B cell (primary cell): Measurements from ENCODE around the gene TRIO. TPM values are rescaled to one million over a fixed set of nuclear protein-coding genes. Genes with fewer than 3 reads are reported as not detected.

ENCODE experiments used
- ATAC-seq: fragments of 200-7000 bp; cut with Tn5 transposase; one replicate; pipeline ENCODE4 v1.10.0; 2021; ENCODE audit warnings: low read depth, mild to moderate bottlenecking, moderate number of reproducible peaks, moderate library complexity
- CTCF ChIA-PET: fragments of 350-600 bp; sonication (Branson Sonifier 250); formaldehyde crosslinking; loops from one replicate; lab custom pipeline; 2021; ENCODE audit warnings: antibody characterized with exemption, inconsistent platforms; lab: Charles Lee
- POLR2A ChIA-PET: fragments of 350-600 bp; sonication (Branson Sonifier 250); formaldehyde crosslinking; loops from one replicate; lab custom pipeline; 2021; ENCODE audit warnings: antibody characterized with exemption; lab: Charles Lee
- DNase-seq: peaks from one replicate; pipeline ENCODE4 v3.0.0; 2013
- H2AFZ ChIP-seq: 2 replicates; pipeline ENCODE4 v1.6.1; 2012; ENCODE audit warnings: mild to moderate bottlenecking, low read depth, low read length; ENCODE audit not compliant: insufficient read depth, poor library complexity, severe bottlenecking
- H3K27ac ChIP-seq, 2 donors: 1 replicate in 1 of 2; 2 replicates in 1 of 2; pipeline ENCODE4 v1.5.1; 2012 to 2013; ENCODE audit warnings: low read length in 2 of 2, mild to moderate bottlenecking in 2 of 2, moderate library complexity in 1 of 2
- H3K27me3 ChIP-seq, 4 experiments: fragments of 200-600 bp in 1 of 4; sonication (generic) in 1 of 4; replicated peaks in 1 of 4; 1 replicate in 2 of 4; 2 replicates in 2 of 4; pipeline versions ENCODE4 v1.6.1 to v1.7.0; 2013 to 2016; ENCODE audit warnings: low read length in 3 of 4, mild to moderate bottlenecking in 2 of 4, mixed read lengths in 1 of 4, moderate library complexity in 1 of 4; ENCODE audit not compliant: insufficient read depth in 4 of 4, control insufficient read depth in 3 of 4; ENCODE audit errors: control extremely low read depth in 1 of 4
- H3K36me3 ChIP-seq, 2 experiments: replicated peaks in 1 of 2; 1 replicate in 1 of 2; 2 replicates in 1 of 2; pipeline versions ENCODE4 v1.6.1 to v1.7.1; 2013; ENCODE audit warnings: low read length in 1 of 2; ENCODE audit not compliant: insufficient read depth in 2 of 2, control insufficient read depth in 1 of 2; ENCODE audit errors: control extremely low read depth in 1 of 2, extremely low read depth in 1 of 2
- H3K4me1 ChIP-seq, 2 donors: fragments of 200-600 bp in 1 of 2; sonication (generic) in 1 of 2; 1 replicate in 1 of 2; 2 replicates in 1 of 2; pipeline versions ENCODE4 v1.5.1 to v1.6.1; 2013 to 2017; ENCODE audit warnings: low read length in 2 of 2; ENCODE audit not compliant: control insufficient read depth in 2 of 2, insufficient read depth in 2 of 2
- H3K4me2 ChIP-seq: replicated peaks from 2 replicates; pipeline ENCODE3; 2012; ENCODE audit warnings: mild to moderate bottlenecking, low read depth, low read length; ENCODE audit not compliant: poor library complexity, severe bottlenecking
- H3K4me3 ChIP-seq, 5 experiments: fragments of 200-600 bp in 1 of 5; sonication (generic) in 1 of 5; 1 replicate in 3 of 5; 2 replicates in 2 of 5; pipeline versions ENCODE4 v1.5.1 to v1.7.0; 2011 to 2016; ENCODE audit warnings: low read length in 4 of 5, mild to moderate bottlenecking in 4 of 5, low read depth in 2 of 5, control low read depth in 1 of 5, moderate library complexity in 1 of 5; ENCODE audit not compliant: insufficient read depth in 1 of 5; ENCODE audit errors: control extremely low read depth in 1 of 5, extremely low read depth in 1 of 5
- H3K79me2 ChIP-seq: fragments of 200-600 bp; sonication (generic); one replicate; pipeline ENCODE4 v1.6.0; 2016; ENCODE audit warnings: low read length; ENCODE audit not compliant: control insufficient read depth, insufficient read depth
- H3K9ac ChIP-seq: fragments of 200-600 bp; sonication (generic); 2 replicates; pipeline ENCODE4 v1.6.1; 2017; ENCODE audit warnings: mild to moderate bottlenecking, low read length, moderate library complexity
- H3K9me3 ChIP-seq, 3 donors: one replicate each; pipeline versions ENCODE4 v1.6.1 to v1.7.1; 2013; ENCODE audit warnings: low read length in 2 of 3; ENCODE audit not compliant: control insufficient read depth in 2 of 3, insufficient read depth in 1 of 3; ENCODE audit errors: control extremely low read depth in 1 of 3
- H4K20me1 ChIP-seq: 2 replicates; pipeline ENCODE4 v1.6.0; 2012; ENCODE audit warnings: mild to moderate bottlenecking, low read length; ENCODE audit not compliant: insufficient read depth, control insufficient read depth, poor library complexity, severe bottlenecking
- H3K27ac Mint-ChIP-seq: one replicate; pipeline ENCODE4 v1.8.0; 2021; ENCODE audit warnings: mixed read lengths
- H3K27me3 Mint-ChIP-seq: one replicate; pipeline ENCODE4 v1.8.0; 2021; ENCODE audit warnings: mixed read lengths
- H3K4me1 Mint-ChIP-seq: one replicate; pipeline ENCODE4 v1.8.0; 2021; ENCODE audit warnings: mixed read lengths
- H3K4me3 Mint-ChIP-seq: one replicate; pipeline ENCODE4 v1.8.0; 2021; ENCODE audit warnings: mixed read lengths
- H3K9me3 Mint-ChIP-seq: one replicate; pipeline ENCODE4 v1.8.0; 2022; ENCODE audit warnings: mixed read lengths; ENCODE audit not compliant: insufficient read depth
- CTCF ChIP-seq: fragments of 200-600 bp; IDR thresholded peaks from one replicate; pipeline ENCODE4 v1.8.0; 2022; ENCODE audit warnings: antibody characterized with exemption, mild to moderate bottlenecking
- EZH2 ChIP-seq: IDR thresholded peaks from 2 replicates; pipeline ENCODE4 v1.6.1; 2012; ENCODE audit warnings: borderline replicate concordance, low read depth, mild to moderate bottlenecking, moderate library complexity, low read length; ENCODE audit not compliant: insufficient read depth, poor library complexity, severe bottlenecking
- WGBS: methylation state at CpG from one replicate; pipeline ENCODE4 v1.1.5; 2013; ENCODE audit warnings: missing lambda C conversion rate; ENCODE audit not compliant: insufficient coverage; 5-methylcytosine and 5-hydroxymethylcytosine counted together
- intact Hi-C: fragments of 100-400 bp; cut with micrococcal nuclease; formaldehyde crosslinking; loops from one replicate; pipeline ENCODE4 v1.10.0; 2022
- polyA plus RNA-seq: library from polyadenylated mRNA; depleted of rRNA; stranded (reverse); fragments of >200 nt; gene quantifications from 2 replicates; pipeline ENCODE4 v1.2.3, GENCODE V29; 2012
- total RNA-seq, 2 donors: library from RNA; stranded (reverse); fragments of 120-200 nt in 1 of 2; gene quantifications; 1 replicate in 1 of 2; 2 replicates in 1 of 2; pipeline versions ENCODE4 v1.2.3 to v1.2.4, GENCODE V29; 2013 to 2022

Gene TRIO
- total and polyA plus RNA-seq, 2 donors (not counting 1 experiment from before 2014, with no cell fraction given), result 90.5 to 479 TPM

DNA sequence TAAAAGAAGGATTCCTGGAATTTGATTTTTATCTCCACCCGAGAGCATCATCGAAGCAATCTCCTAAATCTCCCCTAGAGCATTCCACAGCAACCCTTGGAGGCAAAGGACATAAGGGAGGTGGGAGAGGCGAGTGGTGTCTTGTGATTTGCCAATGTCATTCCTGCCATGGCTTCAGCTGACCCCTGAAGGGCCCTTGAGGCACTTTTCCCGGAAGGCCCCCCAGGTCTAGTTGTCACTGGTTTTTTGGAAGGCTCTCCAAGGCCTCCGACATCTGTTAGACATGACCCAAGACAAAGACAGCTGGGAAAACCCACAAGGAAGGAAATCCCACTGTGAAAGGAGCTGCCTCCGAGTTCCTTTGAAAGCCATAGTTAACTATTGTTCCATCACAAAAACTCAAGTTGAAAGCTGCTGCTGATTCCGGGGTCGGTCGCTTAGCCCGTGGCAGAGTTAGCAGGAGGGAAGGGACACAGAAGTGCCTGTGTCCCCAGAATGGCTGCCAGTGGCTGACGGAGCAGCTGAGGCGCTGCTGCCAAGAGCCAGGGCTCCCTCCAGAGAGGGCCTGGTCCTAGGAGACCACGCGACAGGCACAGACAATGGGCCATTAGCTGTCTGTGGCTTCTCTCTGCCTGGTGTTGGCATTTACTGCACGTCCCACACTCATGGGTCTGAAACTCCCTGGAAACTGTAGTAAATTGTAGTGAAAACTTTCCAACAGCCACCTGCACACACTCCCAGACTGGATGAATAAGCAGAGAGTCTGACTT lies 24.4 kb upstream of the TRIO start:
- CTCF ChIA-PET, result interaction anchor here (1.5 to 1.6 kb wide), 2 partner anchors 11 to 151 kb away, joined by 4 to 8 read pairs; no protein-coding TSS in a partner anchor
- Histone ChIP-seq H3K27me3 (no peaks in the 10 kb centered on the region), H4K20me1 (no peaks in the 10 kb centered on the region), H3K36me3 (no peaks in the 10 kb centered on the region), H3K27ac (no peak overlapping the region), H3K9me3 (no peaks in the 10 kb centered on the region), H3K4me2 (no peak overlapping the region), H3K4me1 (no peaks in the 10 kb centered on the region), H3K79me2 (no peaks in the 10 kb centered on the region), H3K4me3 (no peak overlapping the region), H3K9ac (no peak overlapping the region), H2AFZ (no peak overlapping the region)
- TF ChIP-seq CTCF, result no peak
- TF ChIP-seq EZH2, result no peak
- WGBS, result 95% methylated on average over 10 of the region's 15 CpGs
- H3K9me3 Mint-ChIP-seq, result no peaks in the 10 kb centered on the region
- no peaks in the 10 kb centered on the region for H3K4me1 Mint-ChIP-seq
- intact Hi-C loops, result no loop called here
- H3K27me3 Mint-ChIP-seq, result peaks cover 3% of the 10 kb centered on the region
- H3K4me3 Mint-ChIP-seq, result no peak overlapping the region
- no peak for ATAC-seq
- DNase-seq, result no peak
- POLR2A ChIA-PET, result no interaction called here
- H3K27ac Mint-ChIP-seq, result no peak overlapping the region

- DNase-seq (no peak), ATAC-seq (no peak)
- Histone ChIP-seq H3K4me3 (no peak overlapping the region), H3K9ac (no peak overlapping the region), H3K79me2 (no peaks in the 10 kb centered on the region), H3K4me1 (no peaks in the 10 kb centered on the region), H4K20me1 (no peaks in the 10 kb centered on the region), H2AFZ (no peak overlapping the region), H3K27me3 (no peaks in the 10 kb centered on the region), H3K4me2 (no peak overlapping the region), H3K27ac (no peak overlapping the region), H3K9me3 (no peaks in the 10 kb centered on the region), H3K36me3 (no peaks in the 10 kb centered on the region)
- intact Hi-C loops, result no loop called here
- 90% methylated on average over 4 of the region's 4 CpGs for WGBS
- CTCF ChIA-PET, result interaction anchor here (1.5 to 1.6 kb wide), 2 partner anchors 12 to 150 kb away, joined by 4 to 8 read pairs; no protein-coding TSS in a partner anchor
- POLR2A ChIA-PET, result no interaction called here
- H3K27me3 Mint-ChIP-seq, result peaks cover 3% of the 10 kb centered on the region
- no peaks in the 10 kb centered on the region for H3K9me3 Mint-ChIP-seq
- no peak overlapping the region for H3K27ac Mint-ChIP-seq
- H3K4me3 Mint-ChIP-seq, result no peak overlapping the region
- H3K4me1 Mint-ChIP-seq, result no peaks in the 10 kb centered on the region
- TF ChIP-seq EZH2, result no peak
Observed at GRCh38 chr5:14120176-14120575, 23.0 kb upstream of the TRIO start.
